Measurements from ENCODE around the gene HID1.
"Not testable (repeated sequence)": the region's sequence is repeated elsewhere in the genome, so short reads cannot be mapped to it uniquely, and the experiment has no call there.

Gene HID1

GRCh38 chr17:74995847-74996246, 23.3 kb upstream of the HID1 start:
- DNase-seq: no peak

DNA sequence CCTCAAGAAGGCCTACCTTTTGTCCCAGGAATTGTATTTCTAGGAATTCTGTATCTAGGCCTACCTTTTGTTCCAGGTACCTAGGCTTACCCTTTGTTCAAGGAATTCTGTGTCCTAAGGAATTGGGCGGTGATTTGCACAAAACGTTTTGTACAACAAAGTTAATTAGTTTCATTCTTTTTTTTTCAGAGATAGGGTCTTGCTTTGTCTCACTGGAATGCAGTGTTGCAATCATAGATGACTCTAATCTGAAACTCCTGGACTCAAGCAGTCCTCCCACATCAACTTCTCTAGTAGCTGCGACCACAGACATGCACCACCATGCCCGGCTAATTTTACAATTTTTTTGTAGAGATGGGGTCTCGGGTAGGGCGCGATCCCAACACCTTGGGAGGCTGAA, 21.9 kb upstream of the HID1 start:
- no peak for DNase-seq

DNA sequence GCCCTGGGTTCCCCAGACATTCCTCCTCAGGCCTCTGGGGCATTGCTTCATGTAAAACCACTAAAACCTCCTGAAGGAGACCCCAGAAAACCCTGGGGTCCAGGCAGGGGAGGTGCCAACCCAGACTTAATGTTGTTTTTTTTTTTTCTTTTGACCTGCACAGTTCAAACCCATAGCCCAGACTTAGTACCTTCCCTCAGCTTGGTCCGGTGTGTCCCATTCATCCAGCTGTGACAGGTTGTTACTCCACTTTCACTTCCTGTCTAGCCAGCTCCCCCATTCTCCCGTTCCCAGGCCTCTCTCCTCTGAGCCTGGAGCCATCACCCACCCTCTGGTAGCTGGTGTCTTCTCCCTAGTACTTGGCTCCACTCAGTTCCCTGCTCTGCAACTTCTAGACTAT, 19.7 kb upstream of the HID1 start:
- no peak for DNase-seq

DNA sequence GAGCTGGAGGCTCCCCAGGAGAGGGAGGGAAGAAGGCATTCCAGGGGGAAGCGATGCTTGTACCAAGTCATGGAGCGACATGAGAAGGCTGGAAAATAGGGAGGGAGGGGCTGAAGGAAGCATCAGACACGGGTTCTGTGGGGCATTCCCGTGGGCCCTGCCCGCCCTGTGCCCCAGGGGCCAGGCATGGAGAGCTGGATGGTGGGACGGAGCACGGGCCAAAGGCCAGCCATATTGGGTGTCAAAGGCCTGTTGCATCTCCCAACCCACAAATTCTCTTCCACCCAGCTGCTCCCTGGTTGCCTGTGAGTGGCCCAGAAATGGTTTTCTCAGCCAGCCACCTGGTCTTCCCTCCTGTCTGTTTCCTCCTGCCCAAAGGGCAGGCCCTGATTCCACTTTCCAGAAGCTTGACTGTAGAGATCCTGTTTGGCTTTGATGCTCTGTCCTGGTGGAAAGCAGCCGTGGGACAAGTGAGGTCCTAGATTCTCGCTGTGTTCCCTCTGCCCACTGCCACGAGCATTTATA, 18.1 kb upstream of the HID1 start:
- DNase-seq: no peak

DNA sequence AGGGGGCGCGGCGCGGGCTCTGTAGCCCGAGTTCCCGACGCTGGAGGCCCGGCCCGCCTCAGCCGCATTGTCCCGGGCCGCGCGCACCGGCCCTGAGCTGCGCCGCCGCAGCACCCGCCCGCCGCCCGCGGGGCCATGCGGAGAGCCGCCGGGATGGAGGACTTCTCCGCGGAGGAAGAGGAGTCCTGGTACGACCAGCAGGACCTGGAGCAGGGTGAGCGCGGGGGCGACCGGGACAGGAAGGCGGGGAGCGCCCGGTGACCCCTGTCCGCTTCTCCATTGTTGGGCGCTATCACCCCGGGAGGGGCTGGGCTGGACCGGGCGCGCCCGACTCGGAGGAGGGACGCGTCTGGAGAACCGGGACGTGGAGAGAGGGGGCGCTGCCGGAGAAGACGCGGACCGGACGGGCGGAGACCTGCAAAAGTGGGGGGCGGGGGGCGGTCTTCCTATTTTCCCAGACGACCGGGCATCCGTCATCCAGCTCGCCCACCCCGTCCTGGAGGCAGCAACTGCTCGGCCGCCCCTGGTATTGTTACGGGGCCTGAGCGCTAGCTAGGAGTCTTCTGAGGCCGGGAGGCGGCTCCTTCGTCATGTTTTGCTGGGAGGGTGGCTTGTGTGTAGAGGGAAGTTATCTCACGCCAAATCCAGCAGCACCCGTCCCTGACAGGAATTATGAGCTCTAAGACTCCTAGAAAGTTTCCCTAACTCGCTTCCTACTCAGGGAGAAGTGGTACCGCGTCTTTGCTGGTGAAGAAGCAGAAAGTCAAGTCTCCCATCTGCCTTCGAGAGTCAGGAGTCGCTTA, 15.6 kb upstream of the HID1 start:
- no peak for DNase-seq

DNA sequence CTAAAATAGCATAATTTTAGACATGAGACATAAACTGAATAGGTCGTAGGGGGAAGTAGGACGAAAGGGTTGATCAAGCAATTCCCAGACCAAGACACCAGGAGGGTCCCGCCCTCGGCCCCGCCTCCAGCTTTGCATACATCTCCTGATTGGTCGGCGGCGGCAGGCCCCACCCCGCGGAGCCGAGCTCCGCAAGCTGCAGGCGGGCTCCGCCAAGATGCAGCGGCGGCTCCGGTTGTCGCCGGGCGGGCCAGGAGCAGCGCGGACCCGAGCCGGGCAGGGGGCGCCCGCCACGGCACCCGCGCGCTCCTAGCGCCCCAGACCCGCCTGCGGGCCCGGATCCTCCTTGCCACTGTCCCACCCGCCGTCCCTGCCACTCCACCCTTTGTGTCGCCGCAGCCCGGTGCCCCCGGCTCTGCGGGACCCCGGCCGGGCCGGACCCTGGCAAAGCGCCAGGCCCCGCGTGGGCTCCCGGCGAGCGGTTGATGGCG, 14.9 kb upstream of the HID1 start, which contains the start of gene CDR2L:
TSS of gene CDR2L (plus strand) at position 215 of the 491 bp plus-strand sequence. CDS start 412 bp downstream, outside the sequence.
- DNase-seq: peak; percentile 89

GRCh38 chr17:74986206-74986576, 13.6 kb upstream of the HID1 start:
- DNase-seq: no peak

GRCh38 chr17:74982663-74983313, 10.2 kb upstream of the HID1 start:
- not testable (repeated sequence) for DNase-seq

DNA sequence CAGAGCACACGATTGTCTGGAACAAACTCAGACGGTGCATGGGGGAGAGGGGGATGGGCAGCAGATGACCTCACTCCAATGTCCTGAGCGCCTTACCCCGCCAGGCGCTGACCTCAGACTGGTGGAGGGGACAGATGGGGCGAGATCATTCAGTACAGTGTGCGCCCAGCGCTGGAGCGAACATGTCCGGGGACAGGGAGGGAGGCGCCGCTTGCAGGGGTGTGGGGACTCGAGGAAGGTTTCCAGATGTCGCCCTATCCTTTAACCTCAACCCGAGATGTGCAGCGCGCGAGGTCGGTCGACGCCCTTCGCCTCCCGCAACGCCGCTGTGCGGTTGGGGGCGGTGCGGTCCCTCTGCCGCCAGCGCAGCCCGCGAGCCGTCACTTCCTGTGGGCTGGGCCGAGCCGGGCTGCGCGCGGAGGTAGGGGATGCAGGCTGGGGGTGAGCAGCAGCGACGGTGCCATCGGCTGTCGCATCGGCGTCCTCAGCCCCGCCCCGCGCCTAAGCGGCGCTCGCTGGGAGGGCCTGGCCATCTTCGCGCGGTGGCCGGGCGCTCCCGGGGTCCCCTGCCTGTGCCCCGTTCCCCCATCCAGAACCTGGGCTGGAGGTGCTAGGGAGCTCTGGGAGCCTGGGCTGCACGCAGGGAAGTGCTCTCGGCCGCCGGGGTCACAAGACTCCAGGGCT, 9.6 kb upstream of the HID1 start:
- peak; percentile 78 for DNase-seq

DNA sequence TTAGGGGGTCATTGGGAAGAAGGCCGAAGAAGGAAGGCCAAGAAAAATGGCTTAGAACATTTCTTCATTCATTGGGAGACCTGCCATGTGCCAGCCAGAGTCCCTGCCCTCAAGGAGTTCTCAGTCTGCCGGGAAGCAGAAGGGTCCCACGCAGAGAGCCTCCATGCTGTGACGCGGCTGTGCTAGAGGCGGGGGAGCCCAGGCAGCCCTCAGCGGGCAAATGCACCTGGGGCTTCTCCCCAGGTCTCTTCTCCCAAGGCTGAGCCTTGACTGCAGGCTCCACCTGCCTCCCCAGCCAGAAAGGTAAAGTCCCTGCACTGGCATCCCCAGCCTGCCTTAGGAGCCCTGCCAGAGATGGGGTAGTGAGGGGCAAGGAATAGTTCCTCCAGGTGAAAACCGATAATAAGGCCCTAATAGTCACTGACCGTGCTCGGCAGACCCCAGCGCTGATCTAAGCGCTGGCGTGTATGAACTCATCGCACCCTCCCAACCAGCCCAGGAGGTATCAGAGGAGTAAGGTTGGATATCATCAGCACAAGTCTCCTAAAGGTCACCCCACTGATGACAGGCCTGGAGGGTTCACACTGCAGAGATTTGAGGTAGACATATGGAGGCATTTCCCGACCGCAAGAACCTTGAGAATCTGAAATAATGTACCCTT, 8.9 kb upstream of the HID1 start:
- DNase-seq: no peak

DNA sequence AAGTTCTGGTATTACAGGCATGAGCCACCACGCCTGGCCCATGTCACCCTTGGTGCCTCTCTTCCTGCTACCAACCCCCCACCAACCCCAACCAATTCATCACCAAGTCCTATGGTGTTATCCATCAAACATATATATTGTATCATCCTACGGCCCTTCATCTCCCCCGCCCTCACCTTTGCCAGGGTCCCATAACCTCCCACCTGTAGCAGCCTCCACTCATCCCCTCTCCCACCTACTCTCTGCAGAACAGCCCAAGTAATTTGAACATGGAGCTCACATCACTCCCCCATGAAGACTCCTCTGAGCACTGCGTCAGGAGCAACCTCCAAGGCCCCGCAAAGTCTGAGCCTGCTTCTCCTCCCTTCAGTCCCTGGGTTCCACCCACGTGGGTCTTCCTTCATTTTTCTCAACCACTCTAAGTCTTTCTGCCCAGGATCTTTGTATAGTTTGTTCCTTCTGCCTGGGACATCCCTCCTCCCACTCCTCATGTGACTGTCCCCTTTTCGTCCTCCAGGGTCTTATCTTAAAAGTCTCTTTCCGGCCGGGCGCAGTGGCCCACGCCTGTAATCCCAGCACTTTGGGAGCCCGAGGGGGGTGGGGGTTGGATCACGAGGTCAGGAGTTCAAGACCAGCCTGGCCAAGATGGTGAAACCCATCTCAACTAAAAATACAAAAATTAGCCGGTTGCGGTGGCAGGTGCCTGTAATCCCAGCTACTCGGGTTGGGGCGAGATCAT, 7.0 kb upstream of the HID1 start:
- DNase-seq: no peak

DNA sequence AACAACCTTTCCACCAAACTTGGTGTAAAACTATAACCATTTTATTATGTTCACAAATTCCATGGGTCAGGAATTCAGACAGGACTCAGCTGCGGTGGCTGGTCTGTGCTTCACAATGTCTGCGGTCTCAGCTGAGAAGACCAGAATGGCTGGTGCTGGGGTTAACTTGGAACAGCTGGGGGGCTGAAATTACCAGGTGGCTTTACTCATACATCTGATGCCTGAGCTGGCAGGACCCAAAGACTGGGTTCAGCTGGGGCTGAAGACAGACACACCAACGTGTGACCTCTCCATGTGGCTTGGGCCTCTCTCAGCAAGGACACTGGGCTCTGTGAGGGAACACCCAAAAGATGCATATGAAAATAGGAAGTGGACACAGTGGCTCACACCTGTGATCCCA, 5.7 kb upstream of the HID1 start:
- DNase-seq: no peak

DNA sequence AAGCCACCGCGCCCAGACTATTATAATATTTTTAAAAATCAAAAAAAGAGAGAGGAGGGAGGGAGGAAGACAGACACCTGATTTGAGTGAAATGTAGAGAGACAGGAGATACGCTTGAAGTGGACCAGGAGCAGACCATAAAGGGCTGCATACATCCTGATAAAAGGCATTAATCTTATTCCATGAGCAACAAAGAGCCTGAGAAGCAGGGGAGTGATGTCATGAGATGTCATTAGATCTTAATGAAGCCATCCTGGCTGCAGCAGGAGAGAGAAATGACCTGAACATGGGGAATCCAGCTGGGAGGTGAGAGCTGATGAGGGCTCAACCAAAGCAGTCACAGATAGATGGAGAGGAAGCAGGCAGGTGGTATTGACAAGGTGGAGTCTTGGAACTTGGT, 5.2 kb upstream of the HID1 start:
- DNase-seq: no peak

DNA sequence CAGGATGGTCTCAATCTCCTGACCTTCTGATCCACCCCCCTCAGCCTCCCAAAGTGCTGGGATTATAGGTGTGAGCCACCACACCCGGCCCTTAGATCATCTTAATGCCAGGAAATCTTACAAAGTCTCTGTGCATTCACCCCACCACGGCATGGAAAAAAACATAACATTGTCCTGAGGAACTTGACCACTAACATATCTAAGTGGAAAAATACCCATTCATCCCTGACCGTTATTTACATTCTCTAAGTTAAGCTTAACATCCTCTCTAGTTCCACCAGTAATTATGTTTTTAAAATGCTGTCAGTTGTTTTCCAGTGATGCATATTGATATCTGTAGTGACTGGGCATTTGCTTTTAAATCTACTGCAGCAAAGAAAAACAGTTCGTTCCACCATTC, 3.4 kb upstream of the HID1 start:
- no peak for DNase-seq

DNA sequence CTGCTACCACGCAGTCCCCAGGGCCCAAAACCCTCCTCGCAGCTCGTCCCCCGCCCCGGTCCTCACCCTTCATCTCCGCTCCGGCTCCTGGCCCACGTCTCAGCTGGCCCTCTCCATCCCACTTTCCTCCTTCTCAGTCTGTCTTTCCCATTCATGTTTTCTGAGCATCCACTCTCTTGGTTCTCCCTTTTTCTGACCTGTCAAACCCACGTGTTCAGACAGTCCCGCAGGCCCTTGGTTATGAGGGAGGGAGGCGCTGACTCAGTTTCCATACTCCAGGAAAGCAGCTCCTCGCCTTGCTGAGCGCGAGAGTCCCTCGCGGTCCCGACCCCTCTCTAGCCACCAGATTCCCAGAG, 392 bp upstream of the HID1 start:
- DNase-seq: no peak

DNA sequence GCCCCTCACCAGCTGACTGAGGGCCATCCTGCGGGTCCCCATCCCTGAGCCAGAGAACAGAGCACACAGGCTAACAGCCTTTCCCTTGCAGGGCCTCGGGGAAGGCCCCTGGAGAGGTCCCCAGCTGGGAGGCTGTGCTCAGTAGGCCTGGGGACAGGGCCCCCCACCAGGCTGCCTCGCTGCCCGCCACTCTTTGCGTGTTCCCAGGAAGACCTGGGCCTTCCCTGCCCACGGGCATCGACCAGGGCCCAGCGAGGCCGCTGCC, 785 bp downstream of the HID1 start:
- no peak for DNase-seq

GRCh38 chr17:74971069-74971841, 1.3 kb downstream of the HID1 start:
- DNase-seq: no peak

- no peak for DNase-seq
Measured at GRCh38 chr17:74970395-74970794, 2.2 kb downstream of the HID1 start.

DNA sequence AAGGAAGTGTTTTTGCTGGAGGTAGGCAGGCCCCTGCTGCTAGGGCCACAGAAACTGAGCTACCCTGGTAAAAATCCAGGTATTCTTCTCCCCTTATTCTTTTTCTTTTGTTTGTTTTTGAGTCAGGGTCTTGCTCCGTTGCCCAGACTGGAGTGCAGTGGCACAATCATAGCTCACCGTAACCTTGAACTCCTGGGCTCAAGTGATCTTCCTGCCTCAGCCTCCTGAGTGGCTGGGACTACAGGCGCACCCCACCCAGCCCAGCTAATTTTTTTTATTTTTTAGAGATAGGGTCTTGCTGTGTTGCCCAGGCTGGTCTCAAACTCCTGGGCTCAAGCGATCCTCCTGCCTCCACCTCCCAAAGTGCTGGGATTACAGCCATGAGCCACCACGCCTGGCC, 3.1 kb downstream of the HID1 start:
- DNase-seq: not testable (repeated sequence)

- no peak for DNase-seq
Measured at GRCh38 chr17:74968361-74968780, 4.2 kb downstream of the HID1 start.

- DNase-seq: no peak
Measured at GRCh38 chr17:74964988-74965622, 7.5 kb downstream of the HID1 start.
